Cardiac fibroblast (primary cell): ENCODE data around the gene PNLDC1.

ENCODE experiments used
- DNase-seq, 2 donors: peaks; one replicate each; pipeline versions ENCODE4 v3.0.0 to v3.0.0-alpha.2; 2010; ENCODE audit warnings: low read depth in 2 of 2
- H3K4me3 ChIP-seq, 2 donors: replicated peaks in 1 of 2; 1 replicate in 1 of 2; 2 replicates in 1 of 2; pipeline ENCODE4 v1.5.1; 2011; ENCODE audit warnings: low read depth in 2 of 2, low read length in 2 of 2, mild to moderate bottlenecking in 2 of 2, moderate library complexity in 1 of 2
- CTCF ChIP-seq: IDR thresholded peaks from one replicate; pipeline ENCODE4 v1.5.1; 2011; ENCODE audit warnings: low read depth, mild to moderate bottlenecking, low read length, inconsistent platforms

The PNLDC1 gene

DNA sequence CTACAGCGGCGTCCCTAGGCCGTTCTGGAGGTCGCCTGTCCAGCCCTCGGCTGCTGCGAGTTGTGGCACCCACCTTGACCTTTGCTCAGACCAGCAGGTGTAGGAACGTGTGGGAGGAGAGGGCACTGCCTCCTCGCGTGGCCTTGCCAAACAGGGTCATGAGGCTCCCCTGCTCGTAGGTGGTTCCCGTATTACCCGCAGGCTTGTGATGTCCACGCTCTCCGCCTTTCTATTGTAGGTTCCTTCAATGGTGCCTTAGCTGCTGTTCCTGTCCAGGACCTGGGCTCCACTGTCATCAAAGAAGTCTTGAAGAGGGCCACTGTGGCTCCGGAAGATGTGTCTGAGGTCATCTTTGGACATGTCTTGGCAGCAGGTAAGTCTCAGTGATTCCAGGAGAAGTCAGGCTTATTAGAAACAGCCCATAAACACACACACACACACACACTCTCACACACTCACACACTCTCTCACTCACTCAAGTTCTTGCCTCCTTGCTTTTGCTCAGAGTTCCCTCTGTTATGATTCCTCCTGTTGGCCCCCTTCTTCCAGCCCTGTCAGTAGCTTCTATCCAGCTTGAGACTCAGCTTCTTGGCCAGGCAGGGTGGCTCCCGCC lies 37.3 kb upstream of the PNLDC1 start:
- H3K4me3 ChIP-seq, result peak overlapping the region; percentile 77 to 92
- peak in 1 of 2 donors; percentile 16 for DNase-seq
- no peak for TF ChIP-seq CTCF

DNA sequence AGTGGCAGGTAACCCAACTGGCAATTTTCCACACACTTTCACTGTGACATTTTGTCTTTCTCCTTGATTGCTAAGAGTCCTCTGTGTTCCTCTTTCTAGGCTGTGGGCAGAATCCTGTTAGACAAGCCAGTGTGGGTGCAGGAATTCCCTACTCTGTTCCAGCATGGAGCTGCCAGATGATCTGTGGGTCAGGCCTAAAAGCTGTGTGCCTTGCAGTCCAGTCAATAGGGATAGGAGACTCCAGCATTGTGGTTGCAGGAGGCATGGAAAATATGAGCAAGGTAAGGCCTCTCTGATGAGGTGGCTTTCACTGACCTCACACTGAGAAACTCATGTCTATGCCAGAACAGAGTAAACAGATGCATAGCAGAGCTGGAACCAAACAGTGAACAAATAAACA lies 33.2 kb upstream of the PNLDC1 start:
- TF ChIP-seq CTCF, result no peak
- DNase-seq, result no peak

DNA sequence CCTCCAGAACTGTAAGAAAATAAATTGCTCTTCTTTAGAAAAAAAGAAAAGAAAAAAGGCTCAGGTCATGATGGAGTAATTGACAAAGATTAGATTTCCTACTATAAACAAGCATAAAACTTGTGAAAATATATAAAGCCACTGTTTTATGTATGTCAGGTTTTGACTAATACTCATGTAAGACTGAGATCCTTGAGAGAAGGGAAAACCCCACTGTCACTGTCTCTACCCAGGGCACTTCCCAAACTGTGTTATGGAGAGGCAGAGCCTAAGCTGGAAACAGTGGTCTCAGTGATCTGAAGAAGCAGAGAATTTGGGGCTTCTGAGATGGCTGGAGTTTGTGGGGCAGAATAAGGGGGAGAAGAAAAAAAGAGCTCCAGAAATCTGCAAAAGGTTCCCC lies 30.6 kb upstream of the PNLDC1 start:
- DNase-seq, result no peak
- no peak for TF ChIP-seq CTCF
- no peak overlapping the region for H3K4me3 ChIP-seq

More for the DNA sequence above, 33.2 kb upstream of the PNLDC1 start:
- H3K4me3 ChIP-seq, result no peak overlapping the region

DNA sequence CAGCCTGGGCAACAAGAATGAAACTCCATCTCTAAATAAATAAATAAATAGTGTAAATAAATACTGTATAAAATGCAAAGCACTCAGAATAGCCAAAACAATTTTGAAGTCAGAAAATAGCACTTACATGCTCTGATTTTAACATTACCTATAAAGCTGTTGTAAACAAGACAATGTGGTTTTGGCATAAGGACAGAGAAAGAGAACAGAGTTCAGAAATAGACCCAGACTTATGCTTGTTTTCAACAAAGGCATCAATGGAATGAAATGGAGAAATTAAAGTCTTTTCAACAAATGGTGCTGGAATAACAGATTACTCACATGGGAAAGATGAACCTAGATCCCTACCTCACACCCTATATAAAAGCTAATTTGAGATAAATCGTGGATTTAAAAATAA lies 27.9 kb upstream of the PNLDC1 start:
- no peak for DNase-seq
- no peak for TF ChIP-seq CTCF
- no peak overlapping the region for H3K4me3 ChIP-seq

DNA sequence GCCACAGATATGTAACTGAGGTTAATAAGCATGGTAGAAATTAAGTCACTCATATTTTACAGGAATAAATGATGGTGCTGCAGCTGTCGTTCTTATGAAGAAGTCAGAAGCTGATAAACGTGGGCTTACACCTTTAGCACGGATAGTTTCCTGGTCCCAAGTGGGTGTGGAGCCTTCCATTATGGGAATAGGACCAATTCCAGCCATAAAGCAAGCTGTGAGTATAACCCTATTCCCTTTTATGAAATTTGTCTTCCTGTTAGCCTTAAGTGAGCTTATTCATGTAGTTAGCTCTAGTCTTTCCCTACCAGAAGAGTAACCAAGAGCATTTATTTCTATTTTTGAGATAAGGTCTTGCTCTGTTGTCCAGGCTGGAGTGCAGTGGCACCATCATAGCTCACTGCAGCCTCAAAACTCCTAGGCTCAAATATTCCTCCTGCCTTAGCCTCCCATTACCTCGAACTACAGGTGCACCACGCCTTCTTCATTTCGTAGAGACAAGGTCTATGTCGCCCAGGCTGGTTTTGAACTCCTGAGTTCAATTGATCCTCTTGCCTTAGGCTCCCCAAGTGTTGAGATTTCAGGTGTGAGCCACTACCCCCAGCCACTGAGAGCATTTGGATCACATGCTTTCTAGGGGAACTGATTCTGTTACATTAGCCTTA lies 22.7 kb upstream of the PNLDC1 start:
- no peak for DNase-seq
- TF ChIP-seq CTCF, result no peak

DNA sequence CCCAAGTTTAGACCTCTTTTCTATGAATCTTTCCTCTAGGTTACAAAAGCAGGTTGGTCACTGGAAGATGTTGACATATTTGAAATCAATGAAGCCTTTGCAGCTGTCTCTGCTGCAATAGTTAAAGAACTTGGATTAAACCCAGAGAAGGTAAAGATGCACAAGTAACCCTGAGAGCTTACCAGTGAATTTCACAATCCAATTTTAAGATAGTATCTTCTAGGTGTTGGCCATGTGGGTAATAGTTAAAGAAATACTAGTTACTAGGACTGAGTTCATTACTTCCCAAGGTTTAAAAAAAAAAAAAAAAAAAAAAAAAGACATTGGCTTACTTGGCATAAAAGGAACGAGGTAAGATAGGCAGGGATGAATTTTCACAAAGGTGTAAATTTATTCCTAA lies 21.9 kb upstream of the PNLDC1 start:
- no peak overlapping the region for H3K4me3 ChIP-seq
- no peak for DNase-seq
- TF ChIP-seq CTCF, result no peak

More for the DNA sequence above, 22.7 kb upstream of the PNLDC1 start:
- H3K4me3 ChIP-seq, result no peak overlapping the region
